Activated effector memory CD4-positive, alpha-beta T cell treated with Interleukin-2 at 50 U/mL for 16 hours (primary cell): ENCODE results near the gene CEBPB.
"Not testable (repeated sequence)": the region's sequence is repeated elsewhere in the genome, so short reads cannot be mapped to it uniquely, and the experiment has no call there.

Experiments used
- DNase-seq: peaks from one replicate; pipeline ENCODE4 v3.0.0-alpha.2; 2020

Gene CEBPB

DNA sequence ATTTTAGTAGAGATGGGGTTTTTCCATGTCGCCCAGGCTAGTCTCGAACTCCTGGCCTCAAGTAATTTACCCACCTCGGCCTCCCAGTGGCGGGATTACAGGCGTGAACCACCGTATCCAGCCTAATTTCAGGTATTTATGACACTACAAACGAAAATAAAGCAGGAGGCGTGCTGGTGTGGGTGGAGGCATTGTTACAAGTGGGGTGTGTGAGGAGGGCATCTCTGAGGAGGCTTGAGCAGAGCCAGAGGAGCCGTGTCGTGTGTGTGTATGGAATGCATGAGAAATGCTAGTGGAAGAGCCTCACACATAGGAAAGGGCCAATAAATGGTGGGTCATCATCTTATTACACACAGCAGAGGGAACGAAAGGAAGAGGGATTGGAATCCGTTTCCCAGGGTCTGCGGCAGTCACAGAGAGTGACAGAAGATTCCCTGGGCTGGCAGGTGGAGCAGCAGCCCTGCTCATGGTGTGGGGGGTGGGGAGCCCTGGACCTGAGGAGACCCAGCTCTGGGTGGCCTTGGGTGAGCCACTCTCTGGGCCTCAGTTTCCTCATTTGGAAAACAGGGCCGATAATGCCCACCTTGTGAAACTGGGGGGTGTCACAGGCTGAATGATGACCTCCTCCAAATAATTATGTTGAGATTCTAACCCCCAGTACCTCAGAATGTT lies 19.9 kb upstream of the CEBPB start:
- DNase-seq = no peak

DNA sequence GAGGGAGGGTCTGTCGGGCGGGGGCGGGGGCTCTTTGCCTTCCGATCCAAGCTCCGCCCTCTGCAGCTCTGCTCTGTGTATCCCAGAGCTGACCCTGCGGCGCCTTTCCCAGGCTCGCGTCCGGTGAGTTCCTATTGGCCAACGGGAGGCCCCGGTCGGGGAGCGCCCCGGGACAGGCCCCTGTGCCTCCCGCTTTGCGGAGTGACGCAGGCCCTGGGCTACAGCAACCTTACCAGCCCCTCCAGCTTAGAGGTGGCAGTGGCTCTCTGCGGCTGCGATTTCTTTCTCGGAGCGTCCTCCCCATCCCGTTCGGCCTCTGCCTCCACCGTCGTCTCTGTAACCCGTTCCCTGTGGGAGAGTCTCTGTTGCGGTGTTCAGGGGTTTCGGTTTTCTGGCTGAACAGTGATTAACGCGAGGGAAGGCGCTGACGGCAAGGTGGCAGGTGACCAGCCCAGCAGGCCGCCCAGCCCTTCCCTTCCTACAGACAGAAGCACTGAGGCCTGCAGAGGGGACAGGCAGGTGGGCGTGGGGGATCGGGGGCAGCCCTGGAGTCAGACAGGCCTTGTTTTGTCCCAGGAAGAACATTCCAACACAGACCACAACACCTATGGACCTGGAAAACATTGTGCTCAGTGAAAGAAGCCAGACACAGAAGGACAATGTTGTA lies 18.1 kb upstream of the CEBPB start:
- no peak for DNase-seq

- no peak for DNase-seq
Observed at GRCh38 chr20:50174456-50174855, 16.2 kb upstream of the CEBPB start.

GRCh38 chr20:50175938-50176933 lies 14.4 kb upstream of the CEBPB start:
- no peak for DNase-seq

DNA sequence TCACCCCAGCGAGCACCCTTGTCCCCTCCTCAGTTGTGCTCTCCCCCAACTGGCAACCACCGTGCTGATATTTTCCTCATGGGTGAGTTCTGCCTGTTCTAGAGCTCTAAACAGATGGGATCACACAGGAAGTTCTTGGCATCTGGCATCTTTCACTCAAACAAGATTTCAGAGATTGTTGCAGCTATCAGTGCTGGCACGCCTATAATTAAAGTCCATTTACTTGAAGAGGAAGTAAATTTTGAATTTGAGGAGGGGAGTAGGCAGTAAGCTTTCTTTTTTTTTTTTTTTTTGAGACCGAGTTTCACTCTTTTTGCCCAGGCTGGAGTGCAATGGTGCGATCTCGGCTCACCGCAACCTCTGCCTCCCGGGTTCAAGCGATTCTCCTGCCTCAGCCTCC lies 12.0 kb upstream of the CEBPB start:
- DNase-seq = not testable (repeated sequence)

GRCh38 chr20:50181344-50181743 lies 9.3 kb upstream of the CEBPB start:
- no peak for DNase-seq

DNA sequence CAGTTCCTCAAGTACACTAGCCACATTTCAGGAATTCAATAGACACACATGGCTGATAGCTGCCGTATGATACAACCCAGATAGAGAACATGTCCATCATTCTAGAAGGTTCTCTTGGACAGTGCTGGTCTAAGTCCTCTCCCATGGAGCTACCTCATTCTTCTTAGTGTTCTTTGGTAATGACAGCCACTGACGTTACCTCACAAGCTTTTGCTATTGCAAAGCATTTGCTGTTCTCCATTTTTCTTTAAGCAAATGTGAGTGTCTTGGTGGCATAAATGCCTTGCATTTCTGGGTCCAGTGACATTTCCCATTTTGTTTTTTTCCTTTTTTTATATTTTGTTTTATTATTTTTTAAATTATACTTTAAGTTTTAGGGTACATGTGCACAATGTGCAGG lies 8.3 kb upstream of the CEBPB start:
- DNase-seq = no peak

- DNase-seq = no peak
Observed at GRCh38 chr20:50185426-50185825, 5.2 kb upstream of the CEBPB start.

- peak; percentile 76 for DNase-seq
Observed at GRCh38 chr20:50186151-50186885, 4.3 kb upstream of the CEBPB start.

DNA sequence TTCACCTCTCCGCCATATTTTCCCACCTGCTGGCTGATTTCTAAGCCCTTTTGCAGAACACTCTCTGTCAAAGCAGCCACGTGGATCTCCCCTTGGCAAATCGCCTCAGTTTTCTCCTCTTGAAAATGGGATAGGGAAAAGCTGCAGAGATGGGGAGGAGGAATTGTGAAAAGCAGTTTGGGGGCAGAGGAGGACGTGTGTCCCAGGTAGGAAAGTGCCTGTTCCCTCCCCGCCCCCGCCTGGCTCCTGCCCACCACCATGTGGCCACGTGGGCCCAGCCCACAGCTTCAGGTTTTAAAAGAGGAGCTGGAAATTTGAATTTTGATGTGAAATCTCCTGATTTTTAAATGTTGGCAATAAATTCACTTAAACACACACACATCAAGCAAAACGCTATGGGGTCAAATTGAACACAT lies 3.6 kb upstream of the CEBPB start:
- DNase-seq = no peak

GRCh38 chr20:50187403-50188051 lies 3.1 kb upstream of the CEBPB start:
- DNase-seq = no peak

- DNase-seq = no peak
Observed at GRCh38 chr20:50188287-50188688, 2.3 kb upstream of the CEBPB start.

DNA sequence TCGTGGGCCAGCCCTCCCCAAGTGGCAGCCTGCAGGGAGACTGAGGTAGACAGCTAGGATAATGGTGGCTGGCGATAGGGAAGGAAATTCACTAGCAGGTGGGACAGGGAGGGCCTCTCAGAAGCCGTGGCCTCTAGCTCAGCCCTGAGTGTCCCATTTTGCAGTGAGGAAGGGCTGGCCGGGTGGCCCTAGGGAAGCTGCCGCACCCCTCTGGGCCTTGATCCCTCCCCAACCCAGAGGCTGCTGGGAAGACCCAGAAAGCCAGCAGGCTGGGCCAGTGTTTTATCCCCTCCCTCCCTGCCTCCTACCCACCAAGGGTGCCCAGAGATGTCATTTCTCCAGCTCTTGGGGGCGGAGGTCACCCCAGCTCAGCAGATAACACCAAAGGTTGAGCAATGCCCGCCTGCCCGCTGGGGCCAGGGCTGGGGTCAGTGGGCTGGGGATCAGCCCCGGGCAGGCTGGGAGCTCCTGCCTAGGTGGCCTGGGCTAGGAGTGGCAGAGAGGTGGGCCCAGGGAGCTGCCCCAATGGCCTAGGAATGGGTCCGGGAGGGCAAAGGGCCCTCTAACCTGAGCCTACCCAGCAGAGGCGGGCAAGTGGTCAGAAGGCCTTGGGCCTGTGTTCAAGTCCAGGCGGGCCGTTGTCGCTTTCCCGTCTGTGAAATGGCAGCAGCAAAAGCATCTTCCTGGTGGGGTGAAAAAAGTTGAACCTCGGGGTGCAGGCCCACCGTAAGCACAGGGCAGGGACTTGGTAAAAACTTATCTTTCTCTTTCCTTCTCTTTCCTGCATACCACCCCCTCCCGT lies 1.6 kb upstream of the CEBPB start:
- no peak for DNase-seq

GRCh38 chr20:50189681-50190250 lies 864 bp upstream of the CEBPB start:
- DNase-seq = no peak

- peak; percentile 59 for DNase-seq
Observed at GRCh38 chr20:50191065-50191543, 474 bp downstream of the CEBPB start.

DNA sequence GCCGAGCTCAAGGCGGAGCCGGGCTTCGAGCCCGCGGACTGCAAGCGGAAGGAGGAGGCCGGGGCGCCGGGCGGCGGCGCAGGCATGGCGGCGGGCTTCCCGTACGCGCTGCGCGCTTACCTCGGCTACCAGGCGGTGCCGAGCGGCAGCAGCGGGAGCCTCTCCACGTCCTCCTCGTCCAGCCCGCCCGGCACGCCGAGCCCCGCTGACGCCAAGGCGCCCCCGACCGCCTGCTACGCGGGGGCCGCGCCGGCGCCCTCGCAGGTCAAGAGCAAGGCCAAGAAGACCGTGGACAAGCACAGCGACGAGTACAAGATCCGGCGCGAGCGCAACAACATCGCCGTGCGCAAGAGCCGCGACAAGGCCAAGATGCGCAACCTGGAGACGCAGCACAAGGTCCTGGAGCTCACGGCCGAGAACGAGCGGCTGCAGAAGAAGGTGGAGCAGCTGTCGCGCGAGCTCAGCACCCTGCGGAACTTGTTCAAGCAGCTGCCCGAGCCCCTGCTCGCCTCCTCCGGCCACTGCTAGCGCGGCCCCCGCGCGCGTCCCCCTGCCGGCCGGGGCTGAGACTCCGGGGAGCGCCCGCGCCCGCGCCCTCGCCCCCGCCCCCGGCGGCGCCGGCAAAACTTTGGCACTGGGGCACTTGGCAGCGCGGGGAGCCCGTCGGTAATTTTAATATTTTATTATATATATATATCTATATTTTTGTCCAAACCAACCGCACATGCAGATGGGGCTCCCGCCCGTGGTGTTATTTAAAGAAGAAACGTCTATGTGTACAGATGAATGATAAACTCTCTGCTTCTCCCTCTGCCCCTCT lies 1.1 kb downstream of the CEBPB start:
- DNase-seq = peak; percentile 49

- peak; percentile 67 for DNase-seq
Observed at GRCh38 chr20:50192364-50193198, 2.0 kb downstream of the CEBPB start.

GRCh38 chr20:50193199-50193835 lies 2.7 kb downstream of the CEBPB start:
- DNase-seq = no peak
